Stimulated activated CD4-positive, alpha-beta T cell treated with anti-CD3 and anti-CD28 coated beads, Interleukin-2, amount 100 ng/mL, for 24 hours (primary cell): ENCODE measurements around the gene CRTAP.
"Not testable (repeated sequence)": the region's sequence is repeated elsewhere in the genome, so short reads cannot be mapped to it uniquely, and the experiment has no call there.

ENCODE experiments used
- DNase-seq, 2 donors: peaks; one replicate each; pipeline ENCODE4 v3.0.0-alpha.2; 2020

The CRTAP gene

GRCh38 chr3:33113772-33114621, at the start of gene CRTAP:
CRTAP (plus strand) TSS chr3:33114014; CDS start chr3:33114078, 64 bp downstream.
- DNase-seq: peak; percentile 87 to 92

DNA sequence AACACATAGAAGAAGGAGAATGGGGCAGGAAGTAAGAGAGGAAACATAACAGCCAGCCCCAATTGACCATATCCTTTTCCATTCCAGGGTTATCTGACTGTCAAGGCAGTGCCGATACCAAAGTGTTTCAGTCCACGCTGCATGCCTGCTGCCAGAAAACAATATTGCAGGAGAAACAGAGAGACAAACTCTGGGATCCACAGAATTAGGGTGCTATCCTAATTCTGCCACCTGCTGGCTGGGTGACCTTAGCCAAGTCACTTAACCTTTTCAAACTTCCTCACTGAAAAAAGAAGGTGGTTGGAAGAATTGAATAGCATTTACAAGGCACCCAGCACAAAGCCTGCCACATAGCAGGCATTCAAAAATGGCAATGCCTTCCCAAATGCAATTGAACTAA, 48.9 kb upstream of the CRTAP start:
- DNase-seq: peak; percentile 47 to 52

GRCh38 chr3:33067484-33067883, 46.3 kb upstream of the CRTAP start:
- no peak for DNase-seq

- not testable (repeated sequence) for DNase-seq
These were observed 44.0 kb upstream of the CRTAP start for GRCh38 chr3:33069862-33070261.

DNA sequence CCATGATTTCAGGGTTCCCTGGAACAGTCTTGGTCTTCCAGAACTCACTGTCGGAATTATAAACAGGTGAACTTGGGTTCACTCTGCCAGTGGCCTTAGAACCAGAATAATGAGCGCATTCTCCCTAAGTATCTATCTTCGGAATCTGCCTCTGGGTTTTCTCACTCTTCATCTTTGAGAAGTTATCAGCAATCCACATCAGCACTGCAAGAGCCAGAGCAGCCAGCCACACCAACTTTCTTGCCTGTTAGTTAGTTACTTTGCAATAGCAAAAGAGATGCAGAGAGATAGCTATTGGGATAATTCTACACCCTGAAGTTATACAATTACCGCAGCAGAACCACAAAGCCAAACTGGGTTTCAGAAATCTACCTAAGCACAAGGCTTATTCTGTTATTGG, 42.6 kb upstream of the CRTAP start:
- no peak for DNase-seq

DNA sequence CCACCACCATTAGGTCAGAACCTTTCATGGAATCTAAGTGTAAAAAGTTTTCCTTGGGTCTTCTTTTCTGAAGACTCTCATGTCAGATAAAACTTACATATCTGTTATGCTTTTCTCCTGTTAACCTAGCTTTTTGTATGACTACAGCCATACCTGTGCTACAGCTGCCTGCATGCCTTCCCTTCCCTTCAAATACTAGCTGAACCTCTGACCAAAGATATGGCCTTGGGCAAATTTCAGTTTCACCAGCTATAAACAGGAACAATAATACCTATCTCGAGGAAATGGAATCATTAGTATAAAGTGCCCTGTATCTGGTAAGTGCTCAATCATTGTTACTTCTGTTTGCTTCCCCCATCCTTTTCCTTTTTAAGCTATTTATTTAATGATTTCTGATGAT, 41.9 kb upstream of the CRTAP start:
- DNase-seq: no peak

- peak; percentile 77 to 80 for DNase-seq
These were observed 39.4 kb upstream of the CRTAP start for GRCh38 chr3:33074217-33075067.

GRCh38 chr3:33075995-33076394, 37.8 kb upstream of the CRTAP start:
- DNase-seq: no peak

- DNase-seq: no peak
These were observed 36.9 kb upstream of the CRTAP start for GRCh38 chr3:33076952-33077351.

- DNase-seq: no peak
These were observed 35.8 kb upstream of the CRTAP start for GRCh38 chr3:33077976-33078375.

DNA sequence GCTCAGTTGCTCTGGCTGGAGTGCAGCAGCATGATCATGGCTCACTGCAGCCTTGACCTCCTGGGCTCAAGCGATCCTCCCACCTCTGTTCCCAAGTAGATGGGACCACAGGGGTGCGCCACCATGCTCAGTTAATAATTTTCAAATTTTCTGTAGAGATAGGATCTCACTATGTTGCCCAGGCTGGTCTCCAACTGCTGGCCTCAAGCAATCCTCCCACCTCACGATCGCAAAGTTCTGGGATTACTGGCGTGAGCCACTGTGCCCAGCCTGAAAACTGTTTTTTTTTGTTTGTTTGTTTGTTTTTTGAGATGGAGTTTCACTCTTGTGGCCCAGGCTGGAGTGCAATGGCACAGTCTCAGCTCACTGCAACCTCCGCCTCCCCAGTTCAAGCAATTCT, 34.0 kb upstream of the CRTAP start:
- not testable (repeated sequence) for DNase-seq

GRCh38 chr3:33081812-33082211, 32.0 kb upstream of the CRTAP start:
- DNase-seq: no peak

DNA sequence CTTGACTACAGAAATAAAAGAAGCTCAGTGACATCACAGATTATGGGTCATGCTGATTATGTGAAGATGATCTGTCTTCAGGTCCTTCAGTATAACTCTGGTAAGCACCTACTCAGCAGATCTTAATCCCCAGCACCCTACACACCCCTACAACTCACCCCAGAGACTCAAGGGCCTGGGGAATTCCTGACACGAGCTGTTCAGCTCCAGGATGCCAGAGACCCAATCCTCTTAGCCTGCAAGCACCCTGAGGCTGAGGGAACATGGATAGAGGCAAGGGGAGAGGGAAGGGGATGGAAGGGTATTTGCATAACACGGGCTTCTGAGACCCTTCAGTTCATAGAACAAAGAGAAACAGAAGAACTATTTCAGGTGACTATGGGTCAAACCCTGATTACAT, 29.9 kb upstream of the CRTAP start:
- no peak for DNase-seq

DNA sequence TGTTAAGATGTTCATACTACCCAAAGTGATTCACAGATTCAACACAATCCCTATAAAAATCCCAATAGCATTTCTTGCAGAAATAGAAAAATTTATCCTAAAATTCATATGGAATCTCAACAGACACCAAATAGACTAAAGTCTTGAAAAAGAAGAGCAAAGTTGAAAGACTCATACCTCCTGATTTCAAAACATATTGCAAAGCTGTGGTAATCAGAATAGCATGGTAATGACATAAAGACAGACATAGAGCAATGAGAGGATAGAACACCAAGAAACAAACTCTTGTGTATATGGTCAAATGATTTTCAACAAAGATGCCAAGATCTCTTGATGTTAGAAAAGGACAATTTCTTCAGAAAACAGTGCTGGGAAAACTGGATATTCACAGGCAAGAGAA, 25.1 kb upstream of the CRTAP start:
- DNase-seq: no peak

DNA sequence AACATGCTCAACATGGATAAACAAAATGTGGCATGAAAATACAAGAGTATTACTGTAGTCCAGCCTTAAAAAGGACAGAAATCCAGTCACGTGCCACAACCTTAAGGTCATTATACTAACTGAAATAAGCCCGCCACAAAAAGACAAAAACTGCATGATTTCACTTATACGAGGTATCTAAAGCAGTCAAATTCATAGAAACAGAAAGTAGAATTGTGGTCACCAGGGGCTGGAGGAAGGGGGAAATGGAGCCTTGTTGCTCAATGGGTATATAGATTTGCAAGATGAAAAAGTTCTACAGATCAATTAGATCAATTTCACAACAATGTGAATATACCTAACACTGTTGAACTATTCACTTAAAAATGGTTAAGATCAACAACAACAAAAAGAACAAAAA, 24.3 kb upstream of the CRTAP start:
- DNase-seq: no peak

GRCh38 chr3:33091746-33092145, 22.1 kb upstream of the CRTAP start:
- no peak for DNase-seq

GRCh38 chr3:33092496-33093254, 21.1 kb upstream of the CRTAP start:
- DNase-seq: no peak

DNA sequence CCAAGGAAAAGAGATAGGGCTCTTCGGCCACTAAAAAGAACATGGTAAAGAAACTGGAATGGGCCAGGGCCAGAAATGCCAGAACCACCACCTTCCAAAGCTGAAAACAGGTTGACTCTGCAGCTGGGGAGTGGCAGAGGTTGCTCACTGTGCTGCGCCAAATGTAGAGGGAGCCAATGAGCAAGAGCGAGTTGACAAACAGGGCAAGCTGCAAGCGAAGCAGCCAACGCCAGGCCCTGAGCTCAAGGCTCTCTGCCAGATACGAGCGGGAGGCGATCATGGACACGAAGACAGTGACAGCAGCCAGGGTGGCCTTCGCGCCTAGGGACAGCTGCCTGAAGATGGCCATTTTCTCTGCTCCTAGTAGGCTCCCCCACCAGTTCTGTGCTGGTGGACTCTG, 20.0 kb upstream of the CRTAP start:
- no peak for DNase-seq

GRCh38 chr3:33095436-33095835, 18.4 kb upstream of the CRTAP start:
- DNase-seq: no peak

GRCh38 chr3:33096093-33096868, 17.5 kb upstream of the CRTAP start:
- peak; percentile 59 for DNase-seq

- no peak for DNase-seq
These were observed 14.6 kb upstream of the CRTAP start for GRCh38 chr3:33099109-33099645.

DNA sequence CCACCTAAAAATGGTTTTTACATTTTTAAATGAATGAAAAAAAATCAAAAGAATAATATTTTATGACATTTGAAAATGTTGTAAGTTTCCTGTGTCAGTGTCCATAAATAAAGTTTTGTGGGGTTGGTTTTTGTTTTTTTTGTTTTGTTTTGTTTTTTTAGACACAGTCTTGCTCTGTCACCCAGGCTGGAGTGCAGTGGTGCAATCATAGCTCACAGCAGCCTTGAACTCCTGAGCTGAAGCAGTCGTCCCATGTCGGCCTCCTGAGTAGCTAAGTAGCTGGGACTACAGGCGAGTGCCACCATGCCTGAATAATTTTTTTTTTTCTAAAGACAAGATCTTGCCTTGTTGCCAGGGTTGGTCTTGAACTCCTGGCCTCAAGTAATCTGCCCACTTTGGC, 14.1 kb upstream of the CRTAP start:
- DNase-seq: no peak
